DOHH2 (cell line): ENCODE measurements around the gene RNF17.
"Not testable (repeated sequence)": the region's sequence is repeated elsewhere in the genome, so short reads cannot be mapped to it uniquely, and the experiment has no call there.

Experiments used
- H3F3A ChIP-seq: fragments of 200-600 bp; sonication (generic), shearing (Covaris generic); 2 replicates; pipeline ENCODE4 v1.6.0; 2016; ENCODE audit warnings: antibody characterized with exemption, mild to moderate bottlenecking; ENCODE audit not compliant: control insufficient read depth, insufficient read depth
- H3K27ac ChIP-seq: fragments of 200-600 bp; sonication (generic); 2 replicates; pipeline ENCODE4 v1.5.1; 2014; ENCODE audit warnings: low read depth, mild to moderate bottlenecking, low read length, moderate library complexity
- H3K27me3 ChIP-seq: fragments of 200-600 bp; sonication (generic); 2 replicates; pipeline ENCODE4 v1.6.1; 2014; ENCODE audit warnings: mild to moderate bottlenecking, low read length, mixed read lengths; ENCODE audit not compliant: control insufficient read depth
- H3K36me3 ChIP-seq: fragments of 200-600 bp; sonication (generic); 2 replicates; pipeline ENCODE4 v1.6.1; 2014; ENCODE audit warnings: mild to moderate bottlenecking, low read length, moderate library complexity, mixed read lengths; ENCODE audit not compliant: control insufficient read depth
- H3K4me1 ChIP-seq: fragments of 200-600 bp; sonication (generic); 2 replicates; pipeline ENCODE4 v1.6.1; 2014; ENCODE audit warnings: mild to moderate bottlenecking, low read length, mixed read lengths; ENCODE audit not compliant: control insufficient read depth
- H3K4me2 ChIP-seq: fragments of 200-600 bp; sonication (generic); 2 replicates; pipeline ENCODE4 v1.6.0; 2014; ENCODE audit warnings: mild to moderate bottlenecking, low read length, moderate library complexity
- H3K4me3 ChIP-seq: fragments of 200-600 bp; sonication (generic); 2 replicates; pipeline ENCODE4 v1.5.1; 2014; ENCODE audit warnings: mild to moderate bottlenecking, low read length, mixed read lengths
- H3K79me2 ChIP-seq: fragments of 200-600 bp; sonication (generic); 2 replicates; pipeline ENCODE4 v1.6.1; 2014; ENCODE audit warnings: mild to moderate bottlenecking, low read length, mixed read lengths; ENCODE audit not compliant: control insufficient read depth
- H3K9me2 ChIP-seq: fragments of 200-600 bp; sonication (generic); replicated peaks from 2 replicates; pipeline ENCODE4 v1.6.1; 2014; ENCODE audit warnings: mild to moderate bottlenecking, low read length, mixed read lengths; ENCODE audit not compliant: control insufficient read depth
- H3K9me3 ChIP-seq: fragments of 200-600 bp; sonication (generic); 2 replicates; pipeline ENCODE4 v1.6.1; 2014; ENCODE audit warnings: antibody characterized with exemption, low read length, mixed read lengths; ENCODE audit not compliant: control insufficient read depth, insufficient read depth
- H4K20me1 ChIP-seq: fragments of 200-600 bp; sonication (generic); 2 replicates; pipeline ENCODE4 v1.6.0; 2014; ENCODE audit warnings: low read depth, mild to moderate bottlenecking, antibody characterized with exemption, low read length, moderate library complexity; ENCODE audit not compliant: control insufficient read depth, insufficient read depth
- EZH2phosphoT487 ChIP-seq: fragments of 200-600 bp; sonication (generic); IDR thresholded peaks from 2 replicates; pipeline ENCODE4 v1.6.1; 2017; ENCODE audit warnings: borderline replicate concordance, mild to moderate bottlenecking, antibody characterized with exemption, low read length, moderate library complexity, mixed read lengths
- TF ChIP-seq, protein P1 (sequence below): fragments of 200-600 bp; sonication (generic); IDR thresholded peaks from one replicate; pipeline ENCODE4 v1.5.1; 2014; ENCODE audit warnings: antibody characterized with exemption, mild to moderate bottlenecking, low read depth, low read length; ENCODE audit not compliant: poor library complexity, severe bottlenecking

Gene RNF17

DNA sequence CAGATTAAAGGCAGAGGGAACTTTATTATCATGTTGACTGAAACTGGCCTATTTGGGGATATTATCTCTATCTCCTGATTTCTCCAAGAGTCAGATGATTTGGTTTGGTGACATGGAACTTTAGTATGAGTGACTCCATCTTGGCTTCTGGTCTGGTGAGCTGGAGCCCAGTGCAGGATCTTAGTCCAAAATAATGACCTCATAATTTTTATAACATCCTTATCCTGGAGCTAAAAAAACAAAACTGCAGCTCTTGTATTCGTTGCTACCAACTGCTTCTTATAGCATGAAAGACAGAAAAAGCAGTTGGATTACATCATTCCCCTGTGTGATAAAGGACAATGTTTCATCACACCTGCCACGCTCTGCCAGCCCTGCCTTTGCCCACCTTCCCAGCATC is 39.3 kb upstream of the RNF17 start:
- Histone ChIP-seq H3K9me2 (no peaks in the 10 kb centered on the region), H3K36me3 (no peaks in the 10 kb centered on the region), H3K9me3 (no peaks in the 10 kb centered on the region), H3K4me3 (no peak overlapping the region), H3F3A (no peaks in the 10 kb centered on the region), H3K4me1 (0 out of 2 replicates have a peak, but pooled peaks cover 3% of the 10 kb centered on the region), H3K27ac (no peak overlapping the region), H3K27me3 (peaks cover 16% of the 10 kb centered on the region), H3K4me2 (no peak overlapping the region), H4K20me1 (no peaks in the 10 kb centered on the region), H3K79me2 (no peaks in the 10 kb centered on the region)
- TF ChIP-seq, protein P1, sequence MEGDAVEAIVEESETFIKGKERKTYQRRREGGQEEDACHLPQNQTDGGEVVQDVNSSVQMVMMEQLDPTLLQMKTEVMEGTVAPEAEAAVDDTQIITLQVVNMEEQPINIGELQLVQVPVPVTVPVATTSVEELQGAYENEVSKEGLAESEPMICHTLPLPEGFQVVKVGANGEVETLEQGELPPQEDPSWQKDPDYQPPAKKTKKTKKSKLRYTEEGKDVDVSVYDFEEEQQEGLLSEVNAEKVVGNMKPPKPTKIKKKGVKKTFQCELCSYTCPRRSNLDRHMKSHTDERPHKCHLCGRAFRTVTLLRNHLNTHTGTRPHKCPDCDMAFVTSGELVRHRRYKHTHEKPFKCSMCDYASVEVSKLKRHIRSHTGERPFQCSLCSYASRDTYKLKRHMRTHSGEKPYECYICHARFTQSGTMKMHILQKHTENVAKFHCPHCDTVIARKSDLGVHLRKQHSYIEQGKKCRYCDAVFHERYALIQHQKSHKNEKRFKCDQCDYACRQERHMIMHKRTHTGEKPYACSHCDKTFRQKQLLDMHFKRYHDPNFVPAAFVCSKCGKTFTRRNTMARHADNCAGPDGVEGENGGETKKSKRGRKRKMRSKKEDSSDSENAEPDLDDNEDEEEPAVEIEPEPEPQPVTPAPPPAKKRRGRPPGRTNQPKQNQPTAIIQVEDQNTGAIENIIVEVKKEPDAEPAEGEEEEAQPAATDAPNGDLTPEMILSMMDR, result no peak
- TF ChIP-seq EZH2phosphoT487, result no peak

DNA sequence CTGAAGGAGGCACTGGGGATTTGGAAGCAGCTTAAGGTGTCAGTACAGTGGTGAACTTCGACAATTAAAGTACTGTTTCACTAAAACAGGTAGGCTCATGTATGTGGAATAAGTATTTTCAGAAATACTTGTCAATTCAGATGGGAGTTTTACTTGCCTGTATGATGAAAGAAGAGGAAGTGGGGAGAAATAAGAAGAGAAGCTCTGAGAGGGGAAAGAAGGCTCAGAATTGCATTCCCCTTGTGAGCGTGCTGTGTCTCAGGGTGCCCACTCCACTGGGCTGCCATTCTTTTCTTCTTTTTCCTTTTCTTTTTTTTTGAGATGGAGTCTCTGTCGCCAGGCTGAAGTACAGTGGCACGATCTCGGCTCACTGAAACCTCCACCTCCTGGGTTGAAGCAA is 38.6 kb upstream of the RNF17 start:
- Histone ChIP-seq H3K9me2 (no peaks in the 10 kb centered on the region), H3K4me3 (no peak overlapping the region), H3K27ac (no peak overlapping the region), H3F3A (no peaks in the 10 kb centered on the region), H3K79me2 (no peaks in the 10 kb centered on the region), H4K20me1 (no peaks in the 10 kb centered on the region), H3K27me3 (peaks cover 13% of the 10 kb centered on the region), H3K4me2 (no peak overlapping the region), H3K4me1 (peaks cover 3% of the 10 kb centered on the region; the same call in 1 of the 2 replicates), H3K36me3 (no peaks in the 10 kb centered on the region), H3K9me3 (no peaks in the 10 kb centered on the region)
- TF ChIP-seq, protein P1, result no peak
- no peak for TF ChIP-seq EZH2phosphoT487

DNA sequence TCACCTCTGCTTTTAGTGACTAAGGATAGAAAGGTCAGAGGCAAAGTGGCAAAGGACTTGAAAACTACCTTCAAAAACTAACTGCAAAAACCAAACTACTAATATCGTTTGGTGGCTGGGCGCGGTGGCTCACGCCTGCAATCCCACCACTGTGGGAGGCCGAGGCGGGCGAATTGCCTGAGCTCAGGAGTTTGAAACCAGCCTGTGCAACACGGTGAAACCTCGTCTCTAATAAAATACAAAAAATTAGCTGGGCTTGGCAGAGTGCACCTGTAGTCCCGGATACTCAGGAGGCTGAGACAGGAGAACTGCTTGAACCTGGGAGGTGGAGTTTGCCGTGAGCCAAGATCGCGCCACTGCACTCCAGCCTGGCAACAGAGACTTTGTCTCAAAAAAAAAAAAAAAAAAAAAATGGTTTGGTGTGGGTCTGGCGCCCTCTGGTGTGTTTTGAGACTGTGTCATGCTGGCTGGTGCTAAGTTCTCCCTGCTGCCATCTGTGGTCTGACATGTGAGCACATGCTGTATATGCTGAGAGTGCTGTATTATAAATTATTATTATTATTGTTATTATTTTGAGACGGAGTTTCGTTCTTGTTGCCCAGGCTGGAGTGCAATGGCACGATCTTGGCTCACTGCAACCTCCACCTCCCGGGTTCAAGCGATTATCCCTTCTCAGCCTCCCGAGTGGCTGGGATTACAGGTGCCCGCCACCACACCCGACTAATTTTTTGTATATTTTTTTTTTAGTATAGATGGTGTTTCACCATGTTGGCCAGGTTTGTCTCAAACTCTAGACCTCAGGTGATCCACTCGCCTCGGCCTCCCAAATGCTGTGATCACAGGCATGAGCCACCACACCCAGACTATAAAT is 36.0 kb upstream of the RNF17 start:
- H3K4me3 ChIP-seq, result no peak overlapping the region

DNA sequence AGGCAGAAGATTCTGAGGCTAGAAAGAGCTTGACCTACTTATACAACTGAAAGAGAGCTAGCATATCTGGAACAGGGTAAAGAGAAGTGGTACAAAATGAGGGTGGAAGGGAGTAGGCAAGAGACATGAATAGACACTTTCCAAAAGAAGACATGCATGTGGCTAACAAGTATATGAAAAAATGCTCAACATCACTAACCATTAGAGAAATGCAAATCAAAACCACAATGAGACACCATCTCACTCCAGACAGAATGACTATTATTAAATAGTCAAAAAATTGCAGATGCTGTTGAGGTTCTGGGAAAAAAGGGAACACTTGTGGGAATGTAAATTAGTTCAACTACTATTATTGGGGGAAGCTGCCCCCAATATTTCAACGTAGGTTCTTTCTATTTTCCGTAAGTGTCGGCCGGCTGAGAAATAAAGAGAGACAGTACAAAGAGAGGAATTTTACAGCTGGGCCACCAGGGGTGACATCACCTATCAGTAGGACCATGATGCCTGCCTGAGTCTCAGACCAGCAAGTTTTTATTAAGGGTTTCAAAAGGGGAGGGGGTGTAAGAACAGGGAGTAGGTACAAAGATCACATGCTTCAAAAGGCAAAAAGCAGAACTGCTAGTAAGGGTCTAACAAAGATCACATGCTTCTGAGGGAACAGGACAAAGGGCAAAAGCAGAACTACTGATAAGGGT is 32.9 kb upstream of the RNF17 start:
- H3K4me3 ChIP-seq, H3K9me3 ChIP-seq, H3K9me2 ChIP-seq, H3K27me3 ChIP-seq, H3K79me2 ChIP-seq, H3K36me3 ChIP-seq, H3F3A ChIP-seq, H3K27ac ChIP-seq, H4K20me1 ChIP-seq, H3K4me2 ChIP-seq: not testable (repeated sequence)
- peaks cover 11% of the 10 kb centered on the region for H3K4me1 ChIP-seq

More for the DNA sequence above, 36.0 kb upstream of the RNF17 start:
- Histone ChIP-seq H4K20me1 (no peaks in the 10 kb centered on the region), H3K79me2 (no peaks in the 10 kb centered on the region), H3K36me3 (no peaks in the 10 kb centered on the region), H3K9me3 (no peaks in the 10 kb centered on the region; the same call in 1 of the 2 replicates), H3K9me2 (no peaks in the 10 kb centered on the region), H3K4me2 (peak overlapping the region; percentile 12; the same call in 1 of the 2 replicates), H3K27me3 (peaks cover 13% of the 10 kb centered on the region), H3K27ac (no peak overlapping the region), H3F3A (no peaks in the 10 kb centered on the region), H3K4me1 (peaks cover 11% of the 10 kb centered on the region)
- TF ChIP-seq, protein P1, result peak; percentile 60
- TF ChIP-seq EZH2phosphoT487, result no peak
